GM12878 (cell line): Measurements from ENCODE around the gene SIN3A. TPM values are rescaled to one million over a fixed set of nuclear protein-coding genes. Genes with fewer than 3 reads are reported as not detected.

ENCODE experiments used
- ATAC-seq: fragments of 200-7000 bp; cut with Tn5 transposase; 3 replicates; pipeline ENCODE4 v1.9.1; 2020; ENCODE audit warnings: mild to moderate bottlenecking, moderate library complexity
- Bru-seq: library from RNA; stranded (reverse); fragments of 400-500 nt; gene quantifications from one replicate; lab custom pipeline; 2021; lab: Mats Ljungman, UMichigan
- BruChase-seq, 2 experiments: library from RNA; stranded (reverse); fragments of 400-500 nt; gene quantifications; one replicate each; lab custom pipeline; 2021; lab: Mats Ljungman, UMichigan
- BruUV-seq: library from RNA; stranded (reverse); fragments of 400-500 nt; replicated peaks from 2 replicates; lab custom pipeline; 2021; lab: Mats Ljungman, UMichigan
- CTCF ChIA-PET: fragments of 300-600 bp; sonication (Branson Sonifier 250); formaldehyde crosslinking; extraction: SDS; loops from one replicate; lab custom pipeline; 2021; ENCODE audit warnings: inconsistent platforms; lab: Yijun Ruan, JAX
- POLR2A ChIA-PET: fragments of 350-600 bp; formaldehyde crosslinking; extraction: SDS; loops from one replicate; lab custom pipeline; 2021; ENCODE audit warnings: inconsistent platforms; lab: Charles Lee
- RAD21 ChIA-PET: fragments of 300-600 bp; sonication (Branson Sonifier 250); formaldehyde crosslinking; loops from one replicate; lab custom pipeline; 2023; ENCODE audit warnings: antibody characterized with exemption; ENCODE audit not compliant: unreplicated experiment; lab: Charles Lee
- SMC1A ChIA-PET: fragments of 300-600 bp; sonication (Branson Sonifier 250); formaldehyde crosslinking; loops from one replicate; lab custom pipeline; 2023; ENCODE audit not compliant: unreplicated experiment, uncharacterized antibody; lab: Charles Lee
- DNase-seq: peaks from one replicate; pipeline ENCODE4 v3.0.0-alpha.2; 2011; ENCODE audit warnings: low read depth, low spot score
- FAIRE-seq: peaks from 3 replicates; lab custom pipeline; 2011; peaks lifted over from hg19 to GRCh38; lab: Jason Lieb, UNC
- H2AFZ ChIP-seq: 2 replicates; pipeline ENCODE4 v1.6.0; 2011; ENCODE audit warnings: low read depth, low read length, control low read depth; ENCODE audit not compliant: control insufficient read depth
- H3K27ac ChIP-seq: 2 replicates; pipeline ENCODE4 v1.5.1; 2011; ENCODE audit warnings: control low read depth; ENCODE audit not compliant: control insufficient read depth, insufficient read depth
- H3K27me3 ChIP-seq, 2 experiments: replicated peaks in 1 of 2; 2 replicates each; pipeline versions ENCODE4 v1.6.0 to v1.6.1; 2011; ENCODE audit warnings: low read length in 1 of 2; ENCODE audit not compliant: control insufficient read depth in 2 of 2, insufficient read depth in 2 of 2
- H3K36me3 ChIP-seq, 2 experiments: 2 replicates each; pipeline ENCODE4 v1.5.1; 2011; ENCODE audit warnings: low read length in 1 of 2; ENCODE audit not compliant: control insufficient read depth in 2 of 2, insufficient read depth in 2 of 2
- H3K4me1 ChIP-seq: 2 replicates; pipeline ENCODE4 v1.6.1; 2011; ENCODE audit warnings: mild to moderate bottlenecking, low read length, moderate library complexity, mixed read lengths; ENCODE audit not compliant: control insufficient read depth, insufficient read depth
- H3K4me2 ChIP-seq: 2 replicates; pipeline ENCODE4 v1.6.0; 2011; ENCODE audit warnings: control low read depth; ENCODE audit not compliant: control insufficient read depth, insufficient read depth
- H3K4me3 ChIP-seq: fragments of 200-600 bp; sonication (generic); 2 replicates; pipeline ENCODE4 v1.5.1; 2016
- H3K79me2 ChIP-seq: 2 replicates; pipeline ENCODE4 v1.6.0; 2011; ENCODE audit warnings: low read length; ENCODE audit not compliant: control insufficient read depth, insufficient read depth
- H3K9ac ChIP-seq: 2 replicates; pipeline ENCODE4 v1.8.0; 2011; ENCODE audit warnings: low read length, control low read depth, mixed read lengths; ENCODE audit not compliant: control insufficient read depth, insufficient read depth
- H3K9me3 ChIP-seq: replicated peaks from 3 replicates; pipeline ENCODE4 v1.5.1; 2011; ENCODE audit warnings: mild to moderate bottlenecking, low read length; ENCODE audit not compliant: control insufficient read depth, insufficient read depth
- H4K20me1 ChIP-seq: 2 replicates; pipeline ENCODE4 v1.6.0; 2011; ENCODE audit not compliant: control insufficient read depth, insufficient read depth
- CEBPZ ChIP-seq: fragments of 150-350 bp; IDR thresholded peaks from 2 replicates; pipeline ENCODE4 v1.6.1; 2016; ENCODE audit warnings: low read depth, low read length
- NFYB ChIP-seq: IDR thresholded peaks from 2 replicates; pipeline ENCODE4 v1.6.1; 2011; ENCODE audit warnings: low read depth, mild to moderate bottlenecking, low read length, improper control_type of control experiment, moderate library complexity; ENCODE audit not compliant: insufficient read depth
- PKNOX1 ChIP-seq: fragments of 450-650 bp; IDR thresholded peaks from 2 replicates; pipeline ENCODE4 v1.6.1; 2016; ENCODE audit warnings: mild to moderate bottlenecking
- RB1 ChIP-seq: fragments of 450-650 bp; formaldehyde crosslinking; IDR thresholded peaks from 2 replicates; pipeline ENCODE4 v1.6.1; 2017; ENCODE audit warnings: mild to moderate bottlenecking, borderline replicate concordance
- SKIL ChIP-seq: fragments of 450-650 bp; IDR thresholded peaks from 2 replicates; pipeline ENCODE4 v1.6.1; 2017; ENCODE audit warnings: mild to moderate bottlenecking, low read depth, inconsistent platforms; ENCODE audit not compliant: poor library complexity, severe bottlenecking
- SP1 ChIP-seq: IDR thresholded peaks from one replicate; pipeline ENCODE4 v1.6.1; 2011; ENCODE audit warnings: low read depth, low read length
- USF2 ChIP-seq: IDR thresholded peaks from 2 replicates; pipeline ENCODE4 v1.6.1; 2011; ENCODE audit warnings: low read depth, low read length, improper control_type of control experiment, borderline replicate concordance
- WGBS: methylation state at CpG from one replicate; pipeline ENCODE4 v1.1.6; 2016; ENCODE audit warnings: low lambda C conversion rate; ENCODE audit not compliant: insufficient replicate concordance, insufficient coverage; ENCODE audit errors: missing lambda C conversion rate; 5-methylcytosine and 5-hydroxymethylcytosine counted together
- in situ Hi-C: fragments of 300-500 bp; cut with MboI; formaldehyde crosslinking; loops from 9 replicates; pipeline ENCODE4 v1.14.3; 2018; ENCODE audit warnings: mixed read lengths
- intact Hi-C: fragments of 100-400 bp; cut with micrococcal nuclease; formaldehyde crosslinking; loops from one replicate; pipeline ENCODE4 v1.14.2; 2022; ENCODE audit not compliant: unreplicated experiment
- long read RNA-seq, 2 experiments: library from polyadenylated mRNA; unstranded; transcript quantifications; one replicate each; pipeline ENCODE4 v2.0.0, GENCODE V29; 2019 to 2020
- polyA minus RNA-seq, 3 experiments: library from RNA; depleted of rRNA, polyadenylated mRNA; stranded (reverse); fragments of >200 nt; gene quantifications; 2 replicates each; pipeline ENCODE4 v1.2.3, GENCODE V29; 2011
- polyA plus RNA-seq, 11 experiments: library from polyadenylated mRNA; depleted of rRNA in 4 of 11; unstranded in 6 of 11; stranded (reverse) in 5 of 11; fragments of >200 nt; fragmentation: Nextera tagmentation in 4 of 11; fragmentation: Illumina TruSeq in 1 of 11; extraction: Ambion mirVana in 4 of 11; extraction: Trizol in 1 of 11; gene quantifications; 1 replicate in 1 of 11; 2 replicates in 10 of 11; pipeline versions ENCODE4 v1.2.1 to v1.2.3, GENCODE V29; 2011 to 2016; ENCODE audit warnings: inconsistent platforms in 2 of 11, missing spikeins in 2 of 11, low read depth in 1 of 11
- total RNA-seq, 4 experiments: library from RNA; depleted of rRNA in 3 of 4; stranded (reverse); fragments of >200 nt in 3 of 4; fragmentation: Illumina TruSeq in 1 of 4; extraction: Trizol in 1 of 4; gene quantifications; 2 replicates each; pipeline versions ENCODE4 v1.2.1 to v1.2.3, GENCODE V29; 2013 to 2021

Gene SIN3A
- 88.5 and 93.8 TPM in 2 replicates for total RNA-seq (2013; cell fraction: nucleolus; rRNA removed)
- 25.3 and 30.4 TPM in 2 replicates for total RNA-seq (2014; rRNA removed)
- total RNA-seq (2014; rRNA removed; fragmentation: Illumina TruSeq; extraction: Trizol): 24.4 and 26.4 TPM in 2 replicates
- total RNA-seq (2021): 62.2 and 63.6 TPM in 2 replicates
- polyA plus RNA-seq (2011; ENCODE audit: low read depth): 17.6 TPM
- 19.6 and 30.5 TPM in 2 replicates for polyA plus RNA-seq (2011; rRNA removed)
- polyA plus RNA-seq (2011; cell fraction: cytosol; rRNA removed): 27.4 and 27.8 TPM in 2 replicates
- 30.0 and 37.1 TPM in 2 replicates for polyA plus RNA-seq (2011; cell fraction: nucleus; rRNA removed)
- 20.7 and 23.1 TPM in 2 replicates for polyA plus RNA-seq (2012)
- 28.6 and 32.6 TPM in 2 replicates for polyA plus RNA-seq (2014; fragmentation: Illumina TruSeq; extraction: Trizol)
- 1 to 10 TPM; 6.4 to 7.1 TPM for polyA plus RNA-seq (2014; fragmentation: Nextera tagmentation; extraction: Ambion mirVana)
- 27.6 and 28.4 TPM in 2 replicates for polyA plus RNA-seq (2014; rRNA removed)
- 10 to 100 TPM; 26.4 to 30.0 TPM for polyA plus RNA-seq (2016; fragmentation: Nextera tagmentation; extraction: Ambion mirVana)
- polyA minus RNA-seq (2011; rRNA and poly(A)+ RNA removed): 66.3 and 75.9 TPM in 2 replicates
- 28.9 and 31.0 TPM in 2 replicates for polyA minus RNA-seq (2011; cell fraction: cytosol; rRNA and poly(A)+ RNA removed)
- 27.4 and 47.4 TPM in 2 replicates for polyA minus RNA-seq (2011; cell fraction: nucleus; rRNA and poly(A)+ RNA removed)
- Bru-seq, nascent RNA: percentile 81 among the genes with signal in this experiment
- percentile 82 among the genes with signal in this experiment for BruChase-seq, experiment 1, labeled RNA remaining after a 6-hour chase
- percentile 86 among the genes with signal in this experiment for BruChase-seq, experiment 2, labeled RNA remaining after a 2-hour chase
- long read RNA-seq, experiment 1, partial matches to known transcripts: 3 of 4 reads
- long read RNA-seq, experiment 1, other reads (novel, unspliced or antisense): 1 of 4 reads
- long read RNA-seq, experiment 2, partial matches to known transcripts: 24 of 38 reads
- long read RNA-seq, experiment 2, other reads (novel, unspliced or antisense): 12 of 38 reads

- H3K4me1 ChIP-seq: peaks cover 20% of the 10 kb centered on the region
- FAIRE-seq (peak; percentile 100), DNase-seq (peak; percentile 99), ATAC-seq (peak; percentile 65)
- intact Hi-C loops (loop anchor here (2.0 to 5.0 kb wide), 4 partner anchors 83 to 430 kb away; partner anchors contain the start of genes MAN2C1, PPCDC and SNUPN), in situ Hi-C loops (no loop called here)
- H3K4me2 ChIP-seq: peak within 1 kb of the TSS; percentile 80
- POLR2A ChIA-PET: interaction anchor here (0.6 to 7.2 kb wide), 18 partner anchors 9 to 668 kb away, joined by 3 to 110 read pairs (median 4); partner anchors contain the start of genes C15orf39, FAM219B, IMP3 and MAN2C1
- no TSS peak for BruUV-seq
- peak within 1 kb of the TSS; percentile 96 for H3K4me3 ChIP-seq
- H3K9ac ChIP-seq: peak within 1 kb of the TSS; percentile 96
- H3K36me3 ChIP-seq: peaks cover 0 to 6% of the 10 kb centered on the region in 2 experiments; a peak in 1 of 4 replicates
- H4K20me1 ChIP-seq: no peaks in the 10 kb centered on the region; the same call in 1 of the 2 replicates
- CTCF ChIA-PET: interaction anchor here (0.6 to 6.1 kb wide), 16 partner anchors 20 to 501 kb away, joined by 3 to 63 read pairs (median 4); partner anchors contain the start of genes IMP3, MAN2C1, PTPN9 and SNUPN
- peak within 1 kb of the TSS; percentile 96 for H3K27ac ChIP-seq
- peak within 1 kb of the TSS; percentile 0 for H2AFZ ChIP-seq
- 1% methylated on average over 39 of the region's 39 CpGs for WGBS
- no peaks in the 10 kb centered on the region for H3K27me3 ChIP-seq
- SMC1A ChIA-PET: interaction anchor here (0.7 to 3.8 kb wide), 13 partner anchors 29 to 248 kb away, joined by 3 to 27 read pairs (median 4); partner anchors contain the start of genes IMP3, MAN2C1 and SNUPN
- H3K9me3 ChIP-seq: no peaks in the 10 kb centered on the region
- H3K79me2 ChIP-seq: peaks cover 56% of the 10 kb centered on the region
- RAD21 ChIA-PET: interaction anchor here (0.6 to 7.3 kb wide), 23 partner anchors 9 to 1692 kb away, joined by 3 to 113 read pairs (median 4); partner anchors contain the start of genes IMP3, MAN2C1, PPCDC and PTPN9
- peak; percentile 94 for TF ChIP-seq NFYB
- TF ChIP-seq PKNOX1: peak; percentile 99
- TF ChIP-seq USF2: no peak
- TF ChIP-seq SKIL: peak; percentile 82
- 0 out of 2 replicates have a peak, but pooled peaks have one; percentile 20 for TF ChIP-seq RB1
- peak; percentile 94 for TF ChIP-seq CEBPZ
- TF ChIP-seq SP1: peak; percentile 96
Observed at GRCh38 chr15:75451674-75452363, at the start of gene SIN3A. TSS of gene SIN3A (minus strand) at chr15:75451690. CDS start at chr15:75430375, 21,315 bp downstream.
